ENCODE measurements around the gene HDAC5. TPM values are rescaled to one million over a fixed set of nuclear protein-coding genes. Genes with fewer than 3 reads are reported as not detected.

The HDAC5 gene
- total RNA-seq, 3 donors from 2014 or later: 18.9 to 48.3 (median 32.4) TPM

DNA sequence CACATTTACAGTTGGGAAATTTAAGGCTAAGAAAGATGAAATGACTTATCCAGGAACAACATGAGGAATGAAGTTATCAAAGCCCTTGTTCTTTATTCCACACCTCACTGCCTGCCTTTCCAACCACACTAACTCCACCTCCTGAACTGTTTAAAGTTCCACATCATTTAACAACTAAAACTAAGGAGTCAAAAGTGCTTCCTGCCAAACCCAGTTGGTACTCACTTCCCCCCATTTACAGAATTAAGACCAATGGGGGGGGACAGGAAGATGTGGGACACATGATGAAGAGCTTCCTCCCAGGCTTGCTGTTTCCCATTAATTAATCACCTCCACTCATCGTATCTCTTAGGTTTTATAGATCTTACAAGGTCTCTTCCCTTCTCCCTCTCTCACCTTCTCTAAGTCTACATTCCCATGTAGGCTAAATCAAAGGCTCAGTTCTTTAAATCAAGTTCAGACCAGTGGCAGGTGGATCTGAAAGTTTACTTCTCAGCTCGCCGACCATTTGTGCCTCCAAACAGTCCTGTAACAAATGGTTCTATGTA lies 89.5 kb downstream of the HDAC5 start:
- Histone ChIP-seq H3K36me3 (ENCODE audit: low read depth) (no peaks in the 10 kb centered on the region), H3K4me1 (ENCODE audit: low read depth) (no peaks in the 10 kb centered on the region), H3K4me3 (no peak overlapping the region), H3K9me3 (no peaks in the 10 kb centered on the region)
- intact Hi-C loops (cut with DNase I, micrococcal nuclease): no loop called here
- DNase-seq (no peak), ATAC-seq (no peak)
- TF ChIP-seq, protein P1, sequence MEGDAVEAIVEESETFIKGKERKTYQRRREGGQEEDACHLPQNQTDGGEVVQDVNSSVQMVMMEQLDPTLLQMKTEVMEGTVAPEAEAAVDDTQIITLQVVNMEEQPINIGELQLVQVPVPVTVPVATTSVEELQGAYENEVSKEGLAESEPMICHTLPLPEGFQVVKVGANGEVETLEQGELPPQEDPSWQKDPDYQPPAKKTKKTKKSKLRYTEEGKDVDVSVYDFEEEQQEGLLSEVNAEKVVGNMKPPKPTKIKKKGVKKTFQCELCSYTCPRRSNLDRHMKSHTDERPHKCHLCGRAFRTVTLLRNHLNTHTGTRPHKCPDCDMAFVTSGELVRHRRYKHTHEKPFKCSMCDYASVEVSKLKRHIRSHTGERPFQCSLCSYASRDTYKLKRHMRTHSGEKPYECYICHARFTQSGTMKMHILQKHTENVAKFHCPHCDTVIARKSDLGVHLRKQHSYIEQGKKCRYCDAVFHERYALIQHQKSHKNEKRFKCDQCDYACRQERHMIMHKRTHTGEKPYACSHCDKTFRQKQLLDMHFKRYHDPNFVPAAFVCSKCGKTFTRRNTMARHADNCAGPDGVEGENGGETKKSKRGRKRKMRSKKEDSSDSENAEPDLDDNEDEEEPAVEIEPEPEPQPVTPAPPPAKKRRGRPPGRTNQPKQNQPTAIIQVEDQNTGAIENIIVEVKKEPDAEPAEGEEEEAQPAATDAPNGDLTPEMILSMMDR (IDR thresholded peaks at IDR 0.05): no peak

DNA sequence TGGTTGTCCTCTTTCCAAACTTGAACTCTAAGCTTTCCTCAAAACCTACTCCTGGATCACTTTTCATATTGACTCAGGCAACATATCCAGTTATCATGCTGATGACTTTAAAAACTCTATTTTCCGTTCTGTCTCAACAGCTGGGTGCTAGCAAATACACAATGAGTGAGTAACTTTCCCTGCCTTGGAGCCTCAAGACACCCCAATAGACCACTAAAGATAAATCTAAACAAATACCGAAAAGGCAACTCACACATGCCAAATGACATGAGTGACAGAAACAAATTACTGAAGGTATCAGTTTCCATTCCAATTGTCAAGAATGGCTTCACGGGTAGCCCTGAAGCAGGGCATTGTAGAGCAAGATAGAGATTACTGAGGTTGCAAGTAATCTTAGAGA lies 93.0 kb downstream of the HDAC5 start:
- Histone ChIP-seq H3K36me3 (ENCODE audit: low read depth) (no peaks in the 10 kb centered on the region), H3K4me3 (no peak overlapping the region), H3K4me1 (ENCODE audit: low read depth) (no peaks in the 10 kb centered on the region), H3K9me3 (no peaks in the 10 kb centered on the region)
- intact Hi-C loops (cut with DNase I, micrococcal nuclease): no loop called here
- DNase-seq (no peak), ATAC-seq (no peak)
- TF ChIP-seq, protein P1 (IDR thresholded peaks at IDR 0.05): no peak

DNA sequence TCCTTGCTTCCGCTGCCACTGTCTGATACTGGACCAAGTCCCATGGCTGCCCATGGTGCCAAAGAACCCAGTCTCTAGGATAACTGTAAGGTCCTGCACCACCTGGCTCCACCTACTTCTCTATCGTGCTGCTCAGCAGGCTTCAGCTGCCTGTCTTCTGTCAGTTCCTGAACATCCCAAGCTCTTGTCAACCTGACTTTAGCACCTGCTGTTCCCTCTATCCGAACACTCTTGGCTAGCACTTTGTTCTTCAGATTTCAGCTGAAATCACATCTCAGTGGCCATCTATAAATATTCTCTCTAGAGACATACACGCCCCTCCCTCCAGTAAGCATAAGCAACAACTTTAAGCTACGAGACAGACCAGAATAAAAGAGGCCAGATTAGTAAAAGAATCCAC lies 93.7 kb downstream of the HDAC5 start:
- no peaks in the 10 kb centered on the region for H3K9me3 ChIP-seq
- ATAC-seq (no peak), DNase-seq (no peak)
- no peaks in the 10 kb centered on the region for H3K36me3 ChIP-seq (ENCODE audit: low read depth)
- TF ChIP-seq, protein P1 (IDR thresholded peaks at IDR 0.05): no peak
- no peaks in the 10 kb centered on the region for H3K4me1 ChIP-seq (ENCODE audit: low read depth)
- no peak overlapping the region for H3K4me3 ChIP-seq
- intact Hi-C loops (cut with DNase I, micrococcal nuclease): no loop called here

Other genes with a start within 250 kb of the HDAC5 start
- 10 to 100 TPM in 1 of 3 donors, 1 to 10 TPM in 1, under 1 TPM in 1; 0.55 to 13.2 (median 1.1) TPM for gene MPP2, start 216.1 kb downstream of the HDAC5 start, total RNA-seq
- gene PPY, start 181.2 kb downstream of the HDAC5 start, total RNA-seq: 1 to 10 TPM in 1 of 3 donors, not detected in 2; 1.5 TPM
- gene PYY, start 169.7 kb downstream of the HDAC5 start, total RNA-seq: 100 to 1,000 TPM in 1 of 3 donors, 10 to 100 TPM in 2; 22.0 to 141 (median 55.4) TPM
- 10 to 100 TPM in 1 of 3 donors, 1 to 10 TPM in 2; 6.1 to 21.4 (median 7.0) TPM for gene NAGS, start 119.0 kb downstream of the HDAC5 start, total RNA-seq
- gene TMEM101, start 108.7 kb downstream of the HDAC5 start, total RNA-seq: 10 to 100 TPM; 23.0 to 27.7 (median 23.8) TPM
- 10 to 100 TPM; 45.1 to 63.5 (median 48.2) TPM for gene LSM12, start 57.0 kb downstream of the HDAC5 start, total RNA-seq
- gene G6PC3, start 52.9 kb downstream of the HDAC5 start, total RNA-seq: 10 to 100 TPM; 29.5 to 48.1 (median 30.0) TPM
- 1 to 10 TPM; 1.5 to 3.0 (median 1.8) TPM for gene HROB, start 18.3 kb upstream of the HDAC5 start, total RNA-seq
- gene ASB16, start 47.1 kb upstream of the HDAC5 start, total RNA-seq: 1 to 10 TPM in 1 of 3 donors, under 1 TPM in 1, not detected in 1; 0.29 to 1.7 TPM
- 10 to 100 TPM; 47.2 to 58.6 (median 49.1) TPM for gene TMUB2, start 63.3 kb upstream of the HDAC5 start, total RNA-seq
- gene ATXN7L3, start 76.2 kb upstream of the HDAC5 start, total RNA-seq: 10 to 100 TPM; 86.8 to 96.4 (median 89.0) TPM
- 10 to 100 TPM; 68.6 to 88.4 (median 73.4) TPM for gene UBTF, start 96.0 kb upstream of the HDAC5 start, total RNA-seq
- not detected for gene SLC4A1, start 144.5 kb upstream of the HDAC5 start, total RNA-seq
- gene RUNDC3A, start 185.0 kb upstream of the HDAC5 start, total RNA-seq: 1 to 10 TPM in 2 of 3 donors, under 1 TPM in 1; 0.34 to 3.7 (median 1.4) TPM
- 100 to 1,000 TPM in 2 of 3 donors, 10 to 100 TPM in 1; 91.8 to 142 (median 133) TPM for gene SLC25A39, start 201.2 kb upstream of the HDAC5 start, total RNA-seq
- 100 to 1,000 TPM; 282 to 500 (median 411) TPM for gene GRN, start 221.7 kb upstream of the HDAC5 start, total RNA-seq
- 1 to 10 TPM in 1 of 3 donors, under 1 TPM in 2; 0.12 to 1.3 (median 0.31) TPM for gene FAM171A2, start 240.2 kb upstream of the HDAC5 start, total RNA-seq